GM23338 (cell line): ENCODE results near the gene STXBP2. TPM values are rescaled to one million over a fixed set of nuclear protein-coding genes. Genes with fewer than 3 reads are reported as not detected.

Experiments used
- CTCF ChIP-seq, 2 experiments: fragments of 200-600 bp in 1 of 2; sonication (generic) in 1 of 2; conservative IDR thresholded peaks; 2 replicates each; pipeline versions ENCODE4 v1.5.1 to v1.6.1; 2016 to 2017; ENCODE audit warnings: antibody characterized with exemption in 2 of 2, low read depth in 2 of 2, mild to moderate bottlenecking in 2 of 2, moderate library complexity in 1 of 2
- EZH2 ChIP-seq: fragments of 200-600 bp; sonication (generic); IDR thresholded peaks from one replicate; pipeline ENCODE4 v1.8.0; 2017; ENCODE audit warnings: antibody characterized with exemption, mild to moderate bottlenecking, low read depth; ENCODE audit not compliant: unreplicated experiment
- EZH2phosphoT487 ChIP-seq: fragments of 200-600 bp; sonication (generic); IDR thresholded peaks from one replicate; pipeline ENCODE4 v1.8.1; 2018; ENCODE audit warnings: antibody characterized with exemption; ENCODE audit not compliant: unreplicated experiment
- POLR2AphosphoS5 ChIP-seq: IDR thresholded peaks from 2 replicates; pipeline ENCODE4 v1.6.1; 2016; ENCODE audit warnings: antibody characterized with exemption, low read depth
- ZNF331 ChIP-seq: fragments of 250-450 bp; sonication (Bioruptor Pico); IDR thresholded peaks from 2 replicates; pipeline ENCODE4 v1.5.0; 2020; ENCODE audit warnings: low read depth, mild to moderate bottlenecking, moderate library complexity
- ZNF462 ChIP-seq: fragments of 250-450 bp; sonication (Bioruptor Pico); IDR thresholded peaks from 2 replicates; pipeline ENCODE4 v1.5.0; 2020; ENCODE audit warnings: mild to moderate bottlenecking, moderate library complexity
- polyA plus RNA-seq: library from polyadenylated mRNA; unstranded; fragments of >200 nt; fragmentation: Nextera tagmentation; extraction: Ambion mirVana; gene quantifications from 2 replicates; pipeline ENCODE4 v1.2.1, GENCODE V29; 2016
- total RNA-seq: library from RNA; depleted of rRNA; stranded (reverse); fragments of >200 nt; shearing (Covaris generic); gene quantifications from 2 replicates; pipeline ENCODE4 v1.2.3, GENCODE V29; 2014

STXBP2 gene
- total and polyA plus RNA-seq, 2 experiments from 2014 or later = 42.6 to 55.8 TPM

GRCh38 chr19:7636317-7636690, 606 bp upstream of the STXBP2 start (continued):
- TF ChIP-seq ZNF462 (CRISPR knock-in tag) (no peak), EZH2 (no peak), EZH2phosphoT487 (no peak), POLR2AphosphoS5 (no peak), ZNF331 (CRISPR knock-in tag) (no peak), CTCF (conservative IDR thresholded peaks at IDR 0.05; ENCODE audit: low read depth in 2 of 2) (no peak)
